HUES48 (cell line): ENCODE data around the gene OR10A2.
"Not testable (repeated sequence)": the region's sequence is repeated elsewhere in the genome, so short reads cannot be mapped to it uniquely, and the experiment has no call there.

ENCODE experiments used
- H3K27ac ChIP-seq: one replicate; pipeline ENCODE4 v1.7.0; 2013; ENCODE audit warnings: low read depth, low read length, inconsistent platforms
- H3K27me3 ChIP-seq: 2 replicates; pipeline ENCODE4 v1.6.1; 2013; ENCODE audit warnings: mild to moderate bottlenecking, low read length; ENCODE audit not compliant: control insufficient read depth, insufficient read depth
- H3K36me3 ChIP-seq: 2 replicates; pipeline ENCODE4 v1.6.1; 2013; ENCODE audit warnings: low read length; ENCODE audit not compliant: control insufficient read depth, insufficient read depth
- H3K4me1 ChIP-seq: 2 replicates; pipeline ENCODE4 v1.6.1; 2013; ENCODE audit warnings: mild to moderate bottlenecking, low read length; ENCODE audit not compliant: control insufficient read depth, insufficient read depth
- H3K4me3 ChIP-seq: 2 replicates; pipeline ENCODE4 v1.5.1; 2013; ENCODE audit warnings: mild to moderate bottlenecking, low read depth, low read length
- H3K9ac ChIP-seq: 2 replicates; pipeline ENCODE4 v1.6.1; 2013; ENCODE audit warnings: mild to moderate bottlenecking, low read depth, low read length, moderate library complexity
- H3K9me3 ChIP-seq: 2 replicates; pipeline ENCODE4 v1.6.1; 2013; ENCODE audit warnings: low read length; ENCODE audit not compliant: control insufficient read depth, insufficient read depth

The OR10A2 gene

GRCh38 chr11:6882751-6883150 lies 19.9 kb downstream of the OR10A2 start:
- Histone ChIP-seq H3K27ac (no peak overlapping the region), H3K4me3 (no peak overlapping the region), H3K27me3 (no peaks in the 10 kb centered on the region), H3K36me3 (no peaks in the 10 kb centered on the region), H3K4me1 (no peaks in the 10 kb centered on the region), H3K9me3 (no peaks in the 10 kb centered on the region), H3K9ac (no peak overlapping the region)

- not testable (repeated sequence) for H3K27ac ChIP-seq, H3K36me3 ChIP-seq, H3K27me3 ChIP-seq, H3K4me1 ChIP-seq, H3K4me3 ChIP-seq, H3K9ac ChIP-seq, H3K9me3 ChIP-seq
Measured at GRCh38 chr11:6887711-6888110, 24.9 kb downstream of the OR10A2 start.

- H3K4me3 ChIP-seq: no peak overlapping the region
- H3K9me3 ChIP-seq: no peaks in the 10 kb centered on the region
- H3K27me3 ChIP-seq: no peaks in the 10 kb centered on the region
- no peak overlapping the region for H3K9ac ChIP-seq
- no peak overlapping the region for H3K27ac ChIP-seq
- H3K36me3 ChIP-seq: no peaks in the 10 kb centered on the region
- no peaks in the 10 kb centered on the region for H3K4me1 ChIP-seq
Measured at GRCh38 chr11:6888830-6889229, 26.0 kb downstream of the OR10A2 start.

- no peaks in the 10 kb centered on the region for H3K36me3 ChIP-seq
- H3K27ac ChIP-seq: no peak overlapping the region
- no peaks in the 10 kb centered on the region for H3K27me3 ChIP-seq
- H3K4me1 ChIP-seq: no peaks in the 10 kb centered on the region
- H3K9ac ChIP-seq: no peak overlapping the region
- H3K9me3 ChIP-seq: no peaks in the 10 kb centered on the region
- no peak overlapping the region for H3K4me3 ChIP-seq
Measured at GRCh38 chr11:6889835-6890234, 27.0 kb downstream of the OR10A2 start.

GRCh38 chr11:6892400-6892799 lies 29.5 kb downstream of the OR10A2 start, which contains the start of gene OR2D2:
Gene OR2D2, minus strand, starts transcription at chr11:6892500. Its CDS starts 0 bp downstream, at chr11:6892500.
- no peaks in the 10 kb centered on the region for H3K4me1 ChIP-seq
- H3K36me3 ChIP-seq: no peaks in the 10 kb centered on the region
- H3K9ac ChIP-seq: no peak within 1 kb of the TSS
- H3K27me3 ChIP-seq: no peaks in the 10 kb centered on the region
- no peak within 1 kb of the TSS for H3K4me3 ChIP-seq
- no peak within 1 kb of the TSS for H3K27ac ChIP-seq
- no peaks in the 10 kb centered on the region for H3K9me3 ChIP-seq

- Histone ChIP-seq H3K27ac (no peak overlapping the region), H3K9me3 (no peaks in the 10 kb centered on the region), H3K36me3 (no peaks in the 10 kb centered on the region), H3K4me3 (no peak overlapping the region), H3K4me1 (no peaks in the 10 kb centered on the region), H3K27me3 (no peaks in the 10 kb centered on the region), H3K9ac (no peak overlapping the region)
Measured at GRCh38 chr11:6894097-6894496, 31.2 kb downstream of the OR10A2 start.

- H3K4me1 ChIP-seq: no peaks in the 10 kb centered on the region
- no peak overlapping the region for H3K9ac ChIP-seq
- no peaks in the 10 kb centered on the region for H3K9me3 ChIP-seq
- H3K4me3 ChIP-seq: no peak overlapping the region
- no peak overlapping the region for H3K27ac ChIP-seq
- H3K27me3 ChIP-seq: no peaks in the 10 kb centered on the region
- H3K36me3 ChIP-seq: no peaks in the 10 kb centered on the region
Measured at GRCh38 chr11:6895010-6895409, 32.2 kb downstream of the OR10A2 start.

GRCh38 chr11:6898911-6899310 lies 36.1 kb downstream of the OR10A2 start:
- Histone ChIP-seq H3K4me3 (no peak overlapping the region), H3K27ac (no peak overlapping the region), H3K9ac (no peak overlapping the region), H3K27me3 (no peaks in the 10 kb centered on the region), H3K4me1 (no peaks in the 10 kb centered on the region), H3K9me3 (no peaks in the 10 kb centered on the region), H3K36me3 (no peaks in the 10 kb centered on the region)

- H3K4me1 ChIP-seq: no peaks in the 10 kb centered on the region
- H3K27me3 ChIP-seq: no peaks in the 10 kb centered on the region
- H3K36me3 ChIP-seq: no peaks in the 10 kb centered on the region
- H3K4me3 ChIP-seq: no peak overlapping the region
- H3K27ac ChIP-seq: no peak overlapping the region
- no peaks in the 10 kb centered on the region; the same call in 1 of the 2 replicates for H3K9me3 ChIP-seq
- no peak overlapping the region for H3K9ac ChIP-seq
Measured at GRCh38 chr11:6900327-6900999, 37.6 kb downstream of the OR10A2 start.

GRCh38 chr11:6904804-6905203 lies 41.9 kb downstream of the OR10A2 start:
- H3K36me3 ChIP-seq, H3K27me3 ChIP-seq, H3K27ac ChIP-seq, H3K9me3 ChIP-seq, H3K4me1 ChIP-seq, H3K4me3 ChIP-seq, H3K9ac ChIP-seq: not testable (repeated sequence)

GRCh38 chr11:6911378-6911777 lies 48.5 kb downstream of the OR10A2 start:
- Histone ChIP-seq H3K9me3 (no peaks in the 10 kb centered on the region), H3K27ac (no peak overlapping the region), H3K9ac (no peak overlapping the region), H3K4me3 (no peak overlapping the region), H3K4me1 (peaks cover 5% of the 10 kb centered on the region; the same call in 1 of the 2 replicates), H3K36me3 (no peaks in the 10 kb centered on the region), H3K27me3 (no peaks in the 10 kb centered on the region)
